PC-3 (cell line): ENCODE measurements around the gene AGPAT3. TPM values are rescaled to one million over a fixed set of nuclear protein-coding genes. Genes with fewer than 3 reads are reported as not detected.

Experiments used
- ATAC-seq: fragments of 200-7000 bp; cut with Tn5 transposase; 2 replicates; pipeline ENCODE4 v1.9.1; 2020; ENCODE audit warnings: mild to moderate bottlenecking, moderate library complexity
- BruUV-seq: library from RNA; stranded (reverse); fragments of 400-500 nt; replicated peaks from 2 replicates; lab custom pipeline; 2021; lab: Mats Ljungman, UMichigan
- CTCF ChIA-PET: fragments of 300-600 bp; sonication (Branson Sonifier 250); formaldehyde crosslinking; loops from one replicate; lab custom pipeline; 2022; ENCODE audit warnings: antibody characterized with exemption; lab: Charles Lee
- POLR2A ChIA-PET: fragments of 300-600 bp; sonication (Branson Sonifier 250); formaldehyde crosslinking; loops from one replicate; lab custom pipeline; 2022; ENCODE audit warnings: antibody characterized with exemption; ENCODE audit not compliant: unreplicated experiment; lab: Charles Lee
- DNase-seq: peaks from one replicate; pipeline ENCODE4 v3.0.0-alpha.2; 2015
- H2AFZ ChIP-seq: fragments of 300-600 bp; sonication (generic); 2 replicates; pipeline ENCODE4 v1.6.0; 2016; ENCODE audit warnings: antibody characterized with exemption, low read length
- H3F3A ChIP-seq: fragments of 300-600 bp; sonication (generic); one replicate; pipeline ENCODE4 v1.6.0; 2017; ENCODE audit warnings: antibody characterized with exemption, low read length, control low read depth, mild to moderate bottlenecking; ENCODE audit not compliant: unreplicated experiment
- H3K27ac ChIP-seq: fragments of 300-600 bp; sonication (generic); 2 replicates; pipeline ENCODE4 v1.5.1; 2016; ENCODE audit warnings: mild to moderate bottlenecking, low read length
- H3K27me3 ChIP-seq: fragments of 300-600 bp; sonication (generic); 2 replicates; pipeline ENCODE4 v1.6.1; 2016; ENCODE audit warnings: low read length, mixed read lengths
- H3K36me3 ChIP-seq: fragments of 300-600 bp; sonication (generic); 2 replicates; pipeline ENCODE4 v1.6.1; 2016; ENCODE audit warnings: low read depth, mixed run types, low read length, mixed read lengths
- H3K4me1 ChIP-seq: fragments of 300-600 bp; sonication (generic); 2 replicates; pipeline ENCODE4 v1.5.1; 2016; ENCODE audit warnings: low read length; ENCODE audit not compliant: insufficient read depth
- H3K4me2 ChIP-seq: fragments of 300-600 bp; sonication (generic); 2 replicates; pipeline ENCODE4 v1.6.0; 2016; ENCODE audit warnings: low read length
- H3K4me3 ChIP-seq: fragments of 300-600 bp; sonication (generic); 2 replicates; pipeline ENCODE4 v1.5.1; 2016; ENCODE audit warnings: mild to moderate bottlenecking, low read length, mixed read lengths
- H3K79me2 ChIP-seq: fragments of 300-600 bp; sonication (generic); 2 replicates; pipeline ENCODE4 v1.6.1; 2017; ENCODE audit warnings: low read length, mixed read lengths
- H3K9ac ChIP-seq: fragments of 300-600 bp; sonication (generic); 2 replicates; pipeline ENCODE4 v1.6.0; 2016; ENCODE audit warnings: mild to moderate bottlenecking, low read length
- H3K9me2 ChIP-seq: fragments of 300-600 bp; sonication (generic); replicated peaks from 2 replicates; pipeline ENCODE4 v1.6.1; 2016; ENCODE audit warnings: mixed run types, low read length, mixed read lengths
- H3K9me3 ChIP-seq: fragments of 300-600 bp; sonication (generic); 2 replicates; pipeline ENCODE4 v1.6.1; 2016; ENCODE audit warnings: low read length, mixed read lengths
- H4K20me1 ChIP-seq: fragments of 300-600 bp; sonication (generic); 2 replicates; pipeline ENCODE4 v1.6.1; 2016; ENCODE audit warnings: low read length, mixed read lengths
- CTCF ChIP-seq: fragments of 300-600 bp; sonication (generic); conservative IDR thresholded peaks from 2 replicates; pipeline ENCODE4 v1.5.1; 2017; ENCODE audit warnings: antibody characterized with exemption, low read depth, mild to moderate bottlenecking, low read length
- EZH2 ChIP-seq: fragments of 300-600 bp; sonication (generic); IDR thresholded peaks from one replicate; pipeline ENCODE4 v1.6.1; 2017; ENCODE audit warnings: antibody characterized with exemption, mild to moderate bottlenecking, low read length; ENCODE audit not compliant: unreplicated experiment
- EZH2phosphoT487 ChIP-seq: fragments of 300-600 bp; sonication (generic); IDR thresholded peaks from 2 replicates; pipeline ENCODE4 v1.6.1; 2018; ENCODE audit warnings: mild to moderate bottlenecking, antibody characterized with exemption, low read length, borderline replicate concordance
- intact Hi-C: fragments of 100-400 bp; cut with micrococcal nuclease; formaldehyde crosslinking; loops from 2 replicates; pipeline ENCODE4 v1.9.0; 2023
- total RNA-seq: library from RNA; depleted of rRNA; stranded (reverse); fragments of >200 nt; gene quantifications from 2 replicates; pipeline ENCODE4 v1.2.3, GENCODE V29; 2014

Gene AGPAT3
- total RNA-seq, 1 experiment from 2014 or later: 76.1 TPM

GRCh38 chr21:43930074-43930847, 65.2 kb downstream of the AGPAT3 start:
- no peaks in the 10 kb centered on the region for H4K20me1 ChIP-seq
- TF ChIP-seq EZH2phosphoT487 (no peak), CTCF (no peak), EZH2 (no peak)
- H3K79me2 ChIP-seq: no peaks in the 10 kb centered on the region
- DNase-seq (no peak), ATAC-seq (no peak)
- H3K4me3 ChIP-seq: no peak overlapping the region
- intact Hi-C loops: no loop called here
- no peaks in the 10 kb centered on the region; the same call in none of the 2 replicates for H3K36me3 ChIP-seq
- H3K9me3 ChIP-seq: no peaks in the 10 kb centered on the region
- no peaks in the 10 kb centered on the region for H3K27me3 ChIP-seq
- ChIA-PET CTCF (interaction anchor here (0.6 kb wide), 1 partner anchor 193 kb away, joined by 8 read pairs; no protein-coding TSS in a partner anchor), POLR2A (no interaction called here)
- H3F3A ChIP-seq: no peaks in the 10 kb centered on the region
- no TSS peak for BruUV-seq
- no peaks in the 10 kb centered on the region for H3K4me1 ChIP-seq
- no peak overlapping the region for H3K4me2 ChIP-seq
- H3K27ac ChIP-seq: no peak overlapping the region
- no peak overlapping the region for H2AFZ ChIP-seq
- no peak overlapping the region for H3K9ac ChIP-seq
- H3K9me2 ChIP-seq: no peaks in the 10 kb centered on the region

GRCh38 chr21:43930848-43931375, 65.9 kb downstream of the AGPAT3 start:
- Histone ChIP-seq H3K9me3 (no peaks in the 10 kb centered on the region), H3K9ac (no peak overlapping the region), H3K4me2 (no peak overlapping the region), H3F3A (no peaks in the 10 kb centered on the region), H3K27ac (no peak overlapping the region), H3K9me2 (no peaks in the 10 kb centered on the region), H3K27me3 (no peaks in the 10 kb centered on the region), H4K20me1 (no peaks in the 10 kb centered on the region), H3K79me2 (no peaks in the 10 kb centered on the region), H3K36me3 (no peaks in the 10 kb centered on the region; the same call in none of the 2 replicates), H2AFZ (no peak overlapping the region), H3K4me3 (no peak overlapping the region), H3K4me1 (no peaks in the 10 kb centered on the region)
- no TSS peak for BruUV-seq
- ChIA-PET CTCF (no interaction called here), POLR2A (no interaction called here)
- ATAC-seq: no peak
- TF ChIP-seq EZH2phosphoT487 (no peak), CTCF (no peak), EZH2 (no peak)
- intact Hi-C loops: no loop called here
- no peak for DNase-seq

GRCh38 chr21:43931489-43931888, 66.5 kb downstream of the AGPAT3 start:
- Histone ChIP-seq H3K4me2 (no peak overlapping the region), H3K4me1 (no peaks in the 10 kb centered on the region), H3K27me3 (no peaks in the 10 kb centered on the region), H2AFZ (no peak overlapping the region), H3K9me2 (no peaks in the 10 kb centered on the region), H3K79me2 (no peaks in the 10 kb centered on the region), H3K27ac (no peak overlapping the region), H3K4me3 (no peak overlapping the region), H3F3A (no peaks in the 10 kb centered on the region), H3K9me3 (no peaks in the 10 kb centered on the region), H4K20me1 (no peaks in the 10 kb centered on the region), H3K36me3 (no peaks in the 10 kb centered on the region; the same call in none of the 2 replicates), H3K9ac (no peak overlapping the region)
- DNase-seq (no peak), ATAC-seq (no peak)
- BruUV-seq: no TSS peak
- intact Hi-C loops: no loop called here
- ChIA-PET POLR2A (no interaction called here), CTCF (no interaction called here)
- TF ChIP-seq EZH2: no peak
- no peak for TF ChIP-seq CTCF
- no peak for TF ChIP-seq EZH2phosphoT487
